ENCODE measurements around the gene DOCK2. TPM values are rescaled to one million over a fixed set of nuclear protein-coding genes. Genes with fewer than 3 reads are reported as not detected.

DOCK2 gene
- polyA plus RNA-seq, 1 donor (not counting 4 experiments of a cell fraction or from before 2014, with no cell fraction given) = 0.21 TPM

GRCh38 chr5:169848271-169848670, 211.2 kb downstream of the DOCK2 start:
- no peaks in the 10 kb centered on the region for H3K9me1 ChIP-seq (ENCODE audit: control insufficient read depth, extremely low read depth, insufficient read depth, low read length)
- dilution Hi-C loops (cut with MboI; ENCODE audit: extremely low pct_ligation_motif_present, low sequenced_read_pairs) = no loop called here
- no peak overlapping the region for H3K4me3 ChIP-seq (ENCODE audit: control insufficient read depth in 2 of 3, extremely low read depth in 1 of 3, insufficient read depth in 2 of 3, low read depth in 1 of 3, low read length in 3 of 3)
- no peaks in the 10 kb centered on the region for H3K4me1 ChIP-seq (ENCODE audit: control insufficient read depth, extremely low read depth, insufficient read depth, low read length)
- no peaks in the 10 kb centered on the region for H4K20me1 ChIP-seq (ENCODE audit: control insufficient read depth, extremely low read depth, insufficient read depth, low read length)
- no peak for DNase-seq (ENCODE audit: low read depth, low spot score)
- H3K9ac ChIP-seq (ENCODE audit: control insufficient read depth, extremely low read depth, insufficient read depth, low read length) = no peak overlapping the region
- H3K4me2 ChIP-seq (ENCODE audit: control insufficient read depth, extremely low read depth, insufficient read depth, low read depth, low read length) = no peak overlapping the region
- no peak for TF ChIP-seq EZH2 (IDR thresholded peaks at IDR 0.05; ENCODE audit: low read length)
- peak in 1 of 3 experiments; percentile 7 for TF ChIP-seq CTCF (optimal IDR thresholded peaks at IDR 0.05 in 1 of 3, IDR thresholded peaks at IDR 0.05 in 1 of 3, conservative IDR thresholded peaks at IDR 0.05 in 1 of 3; ENCODE audit: extremely low read depth in 1 of 3, insufficient read depth in 2 of 3, low read length in 3 of 3)
- no peaks in the 10 kb centered on the region for H3K79me2 ChIP-seq (ENCODE audit: control insufficient read depth, insufficient read depth, low read length)
- H3K9me3 ChIP-seq (ENCODE audit: control insufficient read depth, low read depth, low read length) = no peaks in the 10 kb centered on the region
- no peak overlapping the region for H2AFZ ChIP-seq (ENCODE audit: control insufficient read depth, low read length)
- FAIRE-seq = no peak
- no peaks in the 10 kb centered on the region for H3K27me3 ChIP-seq (ENCODE audit: control insufficient read depth, extremely low read depth, insufficient read depth, low read length)
- no peak overlapping the region for H3K27ac ChIP-seq (ENCODE audit: control insufficient read depth, insufficient read depth, low read length)
- H3K36me3 ChIP-seq (ENCODE audit: control insufficient read depth in 2 of 2, extremely low read depth in 1 of 2, insufficient read depth in 2 of 2, low read length in 2 of 2) = no peaks in the 10 kb centered on the region

GRCh38 chr5:169848792-169849191, 211.7 kb downstream of the DOCK2 start:
- Histone ChIP-seq H3K4me2 (ENCODE audit: control insufficient read depth, extremely low read depth, insufficient read depth, low read depth, low read length) (no peak overlapping the region), H3K27me3 (ENCODE audit: control insufficient read depth, extremely low read depth, insufficient read depth, low read length) (no peaks in the 10 kb centered on the region), H3K4me3 (ENCODE audit: control insufficient read depth in 2 of 3, extremely low read depth in 1 of 3, insufficient read depth in 2 of 3, low read depth in 1 of 3, low read length in 3 of 3) (no peak overlapping the region), H4K20me1 (ENCODE audit: control insufficient read depth, extremely low read depth, insufficient read depth, low read length) (no peaks in the 10 kb centered on the region), H3K27ac (ENCODE audit: control insufficient read depth, insufficient read depth, low read length) (no peak overlapping the region), H3K4me1 (ENCODE audit: control insufficient read depth, extremely low read depth, insufficient read depth, low read length) (no peaks in the 10 kb centered on the region), H3K79me2 (ENCODE audit: control insufficient read depth, insufficient read depth, low read length) (no peaks in the 10 kb centered on the region), H2AFZ (ENCODE audit: control insufficient read depth, low read length) (no peak overlapping the region), H3K9me1 (ENCODE audit: control insufficient read depth, extremely low read depth, insufficient read depth, low read length) (no peaks in the 10 kb centered on the region), H3K9ac (ENCODE audit: control insufficient read depth, extremely low read depth, insufficient read depth, low read length) (no peak overlapping the region), H3K36me3 (ENCODE audit: control insufficient read depth in 2 of 2, extremely low read depth in 1 of 2, insufficient read depth in 2 of 2, low read length in 2 of 2) (no peaks in the 10 kb centered on the region), H3K9me3 (ENCODE audit: control insufficient read depth, low read depth, low read length) (no peaks in the 10 kb centered on the region)
- TF ChIP-seq EZH2 (IDR thresholded peaks at IDR 0.05; ENCODE audit: low read length) = no peak
- TF ChIP-seq CTCF (optimal IDR thresholded peaks at IDR 0.05 in 1 of 3, IDR thresholded peaks at IDR 0.05 in 1 of 3, conservative IDR thresholded peaks at IDR 0.05 in 1 of 3; ENCODE audit: extremely low read depth in 1 of 3, insufficient read depth in 2 of 3, low read length in 3 of 3) = no peak
- dilution Hi-C loops (cut with MboI; ENCODE audit: extremely low pct_ligation_motif_present, low sequenced_read_pairs) = no loop called here
- DNase-seq (ENCODE audit: low read depth, low spot score) (no peak), FAIRE-seq (no peak)

Measured in keratinocyte (primary cell).